Fibroblast of gingiva (primary cell): ENCODE results near the gene THOP1.

Source experiments
- DNase-seq: peaks from one replicate; pipeline ENCODE4 v3.0.0-alpha.2; 2011; ENCODE audit warnings: low read depth

Gene THOP1

GRCh38 chr19:2762783-2763496 is 22.4 kb upstream of the THOP1 start:
- no peak for DNase-seq

- no peak for DNase-seq
These were observed 21.6 kb upstream of the THOP1 start for GRCh38 chr19:2763687-2764086.

GRCh38 chr19:2764945-2765344 is 20.4 kb upstream of the THOP1 start:
- no peak for DNase-seq

GRCh38 chr19:2765376-2765775 is 19.9 kb upstream of the THOP1 start:
- no peak for DNase-seq

GRCh38 chr19:2766594-2767372 is 18.5 kb upstream of the THOP1 start:
- DNase-seq = no peak

- no peak for DNase-seq
These were observed 17.6 kb upstream of the THOP1 start for GRCh38 chr19:2767688-2768087.

GRCh38 chr19:2768365-2769132 is 16.8 kb upstream of the THOP1 start:
- DNase-seq = no peak

- no peak for DNase-seq
These were observed 16.1 kb upstream of the THOP1 start for GRCh38 chr19:2769218-2769617.

- peak; percentile 53 for DNase-seq
These were observed 15.0 kb upstream of the THOP1 start for GRCh38 chr19:2770055-2771013.

GRCh38 chr19:2771786-2772674 is 13.3 kb upstream of the THOP1 start:
- DNase-seq = no peak

- DNase-seq = no peak
These were observed 11.1 kb upstream of the THOP1 start for GRCh38 chr19:2774083-2774679.

GRCh38 chr19:2774953-2775555 is 10.2 kb upstream of the THOP1 start:
- DNase-seq = no peak

- DNase-seq = no peak
These were observed 9.5 kb upstream of the THOP1 start for GRCh38 chr19:2775556-2776430.

GRCh38 chr19:2777952-2778683 is 7.2 kb upstream of the THOP1 start:
- no peak for DNase-seq

GRCh38 chr19:2779121-2779740 is 6.1 kb upstream of the THOP1 start:
- DNase-seq = no peak

GRCh38 chr19:2780284-2780683 is 5.0 kb upstream of the THOP1 start:
- no peak for DNase-seq

GRCh38 chr19:2782329-2782935 is 2.9 kb upstream of the THOP1 start:
- DNase-seq = no peak
